Activated CD4-positive, alpha-beta T cell treated with anti-CD3 and anti-CD28 coated beads, Interleukin-2, amount 50 U/mL, for 1 hour (primary cell): ENCODE measurements around the gene TTC22.

Source experiments
- DNase-seq: peaks from one replicate; pipeline ENCODE4 v3.0.0-alpha.2; 2020

Gene TTC22

GRCh38 chr1:54745274-54745673, 55.8 kb downstream of the TTC22 start:
- DNase-seq, result no peak

- DNase-seq, result no peak
Observed at GRCh38 chr1:54744696-54745095, 56.4 kb downstream of the TTC22 start.

GRCh38 chr1:54743416-54744226, 57.5 kb downstream of the TTC22 start:
- DNase-seq, result no peak

GRCh38 chr1:54742282-54742681, 58.8 kb downstream of the TTC22 start:
- no peak for DNase-seq

GRCh38 chr1:54741531-54741930, 59.6 kb downstream of the TTC22 start:
- DNase-seq, result no peak

GRCh38 chr1:54738244-54738643, 62.9 kb downstream of the TTC22 start:
- no peak for DNase-seq

- DNase-seq, result no peak
Observed at GRCh38 chr1:54736685-54737084, 64.4 kb downstream of the TTC22 start.
